ENCODE results near the gene EPS8L3.
A peak's percentile ranks its signal among the peaks of the same experiment; 100 is the strongest.

- no peak for TF ChIP-seq POLR2AphosphoS5 (IDR thresholded peaks at IDR 0.05)
- TF ChIP-seq CTCF (IDR thresholded peaks at IDR 0.05): peak in 3 of 6 experiments; percentile 4 to 26 (median 16)
These were observed 25.2 kb upstream of the EPS8L3 start for GRCh38 chr1:109788695-109789521.

All from upper lobe of left lung (tissue), 4 donors.